Suppressor macrophage (primary cell): ENCODE data around the gene SYNPO2.

Source experiments
- DNase-seq, 4 experiments: peaks; one replicate each; pipeline ENCODE4 v3.0.0-alpha.2; 2020 to 2022

The SYNPO2 gene

GRCh38 chr4:119081943-119082342 lies 193.3 kb downstream of the SYNPO2 start:
- DNase-seq, result no peak

GRCh38 chr4:119082661-119083060 lies 194.0 kb downstream of the SYNPO2 start:
- DNase-seq, result no peak

- no peak for DNase-seq
Measured at GRCh38 chr4:119084513-119084912, 195.9 kb downstream of the SYNPO2 start.

GRCh38 chr4:119087121-119087520 lies 198.5 kb downstream of the SYNPO2 start:
- peak in 2 of 4 experiments; percentile 36 to 41 for DNase-seq

- no peak for DNase-seq
Measured at GRCh38 chr4:119087656-119088055, 199.0 kb downstream of the SYNPO2 start.

GRCh38 chr4:119093042-119093827 lies 204.6 kb downstream of the SYNPO2 start:
- DNase-seq, result peak in 3 of 4 experiments; percentile 21 to 51 (median 30)

- DNase-seq, result no peak
Measured at GRCh38 chr4:119097282-119097900, 208.7 kb downstream of the SYNPO2 start.

GRCh38 chr4:119098306-119098705 lies 209.7 kb downstream of the SYNPO2 start:
- DNase-seq, result no peak

- peak in 2 of 4 experiments; percentile 51 to 52 for DNase-seq
Measured at GRCh38 chr4:119099227-119099810, 210.7 kb downstream of the SYNPO2 start.

- peak; percentile 63 to 92 (median 76) for DNase-seq
Measured at GRCh38 chr4:119100655-119101054, 212.0 kb downstream of the SYNPO2 start.

GRCh38 chr4:119103263-119103662 lies 214.6 kb downstream of the SYNPO2 start:
- peak; percentile 57 to 94 (median 77) for DNase-seq

GRCh38 chr4:119104644-119105273 lies 216.1 kb downstream of the SYNPO2 start:
- DNase-seq, result no peak

GRCh38 chr4:119105605-119106004 lies 217.0 kb downstream of the SYNPO2 start:
- DNase-seq, result peak in 1 of 4 experiments; percentile 16

GRCh38 chr4:119106036-119107000 lies 217.7 kb downstream of the SYNPO2 start:
- no peak for DNase-seq

GRCh38 chr4:119110121-119110520 lies 221.5 kb downstream of the SYNPO2 start:
- no peak for DNase-seq
